Central memory CD4-positive, alpha-beta T cell (primary cell): ENCODE measurements around the gene ZNF653.
"Not testable (repeated sequence)": the region's sequence is repeated elsewhere in the genome, so short reads cannot be mapped to it uniquely, and the experiment has no call there.

ENCODE experiments used
- DNase-seq: peaks from one replicate; pipeline ENCODE4 v3.0.0; 2022

Gene ZNF653

DNA sequence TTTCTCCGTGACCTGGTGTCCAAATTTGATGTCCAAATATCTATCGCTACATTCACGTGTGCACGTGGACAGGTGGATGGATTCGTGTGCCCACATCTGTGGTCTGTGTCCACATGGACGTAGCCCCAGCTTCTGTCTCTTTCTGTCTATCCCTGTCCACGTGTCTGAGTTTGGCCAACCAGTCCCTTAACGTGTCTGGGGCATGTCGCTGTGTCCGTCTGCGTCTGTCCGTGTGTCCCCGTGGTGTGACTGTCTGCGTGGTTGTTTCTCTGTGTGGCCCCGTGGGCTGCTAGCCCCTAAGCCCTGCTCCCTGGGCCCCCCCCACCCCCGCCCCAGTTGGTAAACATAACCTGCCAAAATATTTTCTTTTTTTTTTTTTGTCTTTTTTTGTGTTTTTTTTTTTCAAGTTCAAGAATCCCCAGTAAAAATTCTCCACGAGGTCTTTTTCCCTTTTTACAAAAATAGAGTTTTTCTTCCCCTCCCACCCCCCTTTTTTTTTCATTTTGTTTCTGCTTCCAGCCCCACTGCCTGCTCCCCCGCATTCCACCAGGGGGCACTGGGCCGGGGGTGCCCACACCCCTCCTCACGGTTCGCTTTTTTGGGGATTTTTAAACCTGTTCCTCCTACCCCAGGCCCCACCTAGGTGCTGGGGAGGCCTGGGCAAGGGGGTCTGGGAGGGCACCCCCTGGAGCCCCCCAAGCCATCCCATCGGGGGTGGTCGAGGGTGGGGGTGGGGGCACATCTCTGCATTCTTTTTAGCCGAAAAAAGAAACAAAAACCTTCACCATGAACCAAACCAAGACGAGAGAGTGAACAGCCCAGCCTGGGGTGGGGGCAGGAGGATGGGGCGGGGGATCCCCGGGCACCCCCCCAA, 51.9 kb downstream of the ZNF653 start:
- no peak for DNase-seq

- DNase-seq: no peak
These were observed 52.9 kb downstream of the ZNF653 start for GRCh38 chr19:11452620-11453310.

GRCh38 chr19:11451871-11452619, 53.6 kb downstream of the ZNF653 start:
- no peak for DNase-seq

- no peak for DNase-seq
These were observed 54.2 kb downstream of the ZNF653 start for GRCh38 chr19:11451327-11451870.

DNA sequence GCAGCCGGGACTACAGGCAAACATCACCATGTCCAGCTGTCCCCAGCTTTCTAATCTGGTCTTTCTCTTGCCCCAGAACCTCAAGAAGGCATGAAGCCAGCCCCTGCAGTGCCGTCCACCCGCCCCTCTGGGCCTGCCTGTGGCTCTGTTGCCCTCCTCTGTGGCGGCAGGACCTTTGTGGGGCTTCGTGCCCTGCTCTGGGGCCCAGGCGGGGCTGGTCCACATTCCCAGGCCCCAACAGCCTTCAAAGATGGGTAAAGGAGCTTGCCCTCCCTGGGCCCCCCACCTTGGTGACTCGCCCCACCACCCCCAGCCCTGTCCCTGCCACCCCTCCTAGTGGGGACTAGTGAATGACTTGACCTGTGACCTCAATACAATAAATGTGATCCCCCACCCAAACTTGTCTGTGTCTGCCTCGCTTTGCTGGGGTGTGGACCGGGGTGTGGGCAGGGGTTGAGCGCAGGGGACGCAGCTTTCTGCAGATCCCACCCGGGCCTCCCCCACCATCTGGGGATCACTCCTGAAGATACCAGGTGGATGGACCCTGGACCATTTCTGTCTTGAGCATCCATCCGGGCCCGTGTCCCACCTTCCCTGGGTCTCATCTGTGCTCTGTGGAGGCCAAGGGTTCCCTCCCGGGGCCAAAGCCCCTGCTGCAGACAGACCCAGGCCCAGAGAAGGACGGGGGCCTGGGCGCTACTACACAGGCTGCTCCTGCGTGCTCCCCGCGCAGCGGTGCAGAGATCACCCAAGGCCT, 54.9 kb downstream of the ZNF653 start:
- DNase-seq: no peak

DNA sequence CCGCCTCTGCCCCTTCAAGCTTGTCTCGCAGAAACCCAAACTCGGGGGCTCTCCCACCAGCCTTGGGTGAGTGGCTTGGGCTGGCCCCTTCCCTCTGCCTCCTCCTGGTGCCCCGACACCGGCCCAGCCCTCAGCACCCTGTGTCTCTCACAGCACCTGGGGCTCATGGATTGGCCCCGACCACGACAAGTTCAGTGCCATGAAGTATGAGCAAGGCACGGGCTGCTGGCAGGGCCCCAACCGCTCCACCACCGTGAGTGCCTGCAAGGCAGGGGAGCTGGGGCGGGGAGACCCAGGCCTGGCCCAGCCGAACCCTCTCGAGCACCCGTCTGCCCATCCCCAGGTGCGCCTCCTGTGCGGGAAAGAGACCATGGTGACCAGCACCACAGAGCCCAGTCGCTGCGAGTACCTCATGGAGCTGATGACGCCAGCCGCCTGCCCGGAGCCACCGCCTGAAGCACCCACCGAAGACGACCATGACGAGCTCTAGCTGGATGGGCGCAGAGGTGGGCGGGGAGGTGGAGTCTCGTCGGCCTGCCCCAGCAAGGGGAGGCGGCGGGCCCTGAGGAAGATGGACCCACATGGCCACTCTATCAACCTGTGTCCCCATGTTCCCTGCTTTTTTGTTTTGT, 56.6 kb downstream of the ZNF653 start:
- no peak for DNase-seq

DNA sequence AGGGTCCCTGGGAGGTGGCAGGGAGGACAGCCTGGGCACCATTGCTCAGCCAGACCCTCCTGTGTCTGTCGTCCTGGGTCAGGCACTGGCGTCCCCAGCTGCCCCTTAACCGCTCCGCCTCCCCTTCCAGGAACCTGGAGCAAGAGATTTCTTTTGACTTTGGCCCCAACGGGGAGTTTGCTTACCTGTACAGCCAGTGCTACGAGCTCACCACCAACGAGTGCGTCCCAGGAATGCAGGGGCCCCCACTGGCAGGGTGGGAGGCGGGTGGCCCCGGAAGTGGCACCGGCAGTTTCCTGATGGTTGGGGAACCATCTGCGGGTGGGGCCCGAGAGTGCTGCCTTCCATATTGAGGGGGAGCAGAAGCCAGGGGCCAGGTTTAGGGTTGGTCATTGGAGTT, 57.2 kb downstream of the ZNF653 start:
- no peak for DNase-seq

- DNase-seq: no peak
These were observed 58.0 kb downstream of the ZNF653 start for GRCh38 chr19:11447347-11448262.

- peak; percentile 31 for DNase-seq
These were observed 58.9 kb downstream of the ZNF653 start for GRCh38 chr19:11446652-11447301.

DNA sequence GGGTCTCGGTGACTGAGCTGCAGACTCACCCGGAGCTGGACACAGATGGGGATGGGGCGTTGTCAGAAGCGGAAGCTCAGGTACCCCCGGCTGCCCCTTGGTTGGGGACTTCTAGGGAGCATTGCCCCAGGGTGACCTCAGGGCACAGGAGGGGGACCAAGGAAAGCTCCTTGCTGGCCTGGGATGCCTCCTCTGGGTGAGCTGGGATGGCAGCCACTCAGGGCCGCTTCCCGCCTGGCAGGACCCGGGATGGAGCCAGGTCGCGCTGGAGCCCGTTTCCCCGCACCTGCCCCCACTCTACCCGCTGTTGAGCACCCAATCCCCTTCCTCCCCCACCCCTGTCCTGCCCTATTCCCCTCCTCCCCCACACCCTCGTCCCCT, 59.4 kb downstream of the ZNF653 start:
- no peak for DNase-seq

GRCh38 chr19:11445141-11445540, 60.5 kb downstream of the ZNF653 start:
- no peak for DNase-seq

- no peak for DNase-seq
These were observed 61.6 kb downstream of the ZNF653 start for GRCh38 chr19:11444059-11444458.

- no peak for DNase-seq
These were observed 67.7 kb downstream of the ZNF653 start for GRCh38 chr19:11437955-11438354.

DNA sequence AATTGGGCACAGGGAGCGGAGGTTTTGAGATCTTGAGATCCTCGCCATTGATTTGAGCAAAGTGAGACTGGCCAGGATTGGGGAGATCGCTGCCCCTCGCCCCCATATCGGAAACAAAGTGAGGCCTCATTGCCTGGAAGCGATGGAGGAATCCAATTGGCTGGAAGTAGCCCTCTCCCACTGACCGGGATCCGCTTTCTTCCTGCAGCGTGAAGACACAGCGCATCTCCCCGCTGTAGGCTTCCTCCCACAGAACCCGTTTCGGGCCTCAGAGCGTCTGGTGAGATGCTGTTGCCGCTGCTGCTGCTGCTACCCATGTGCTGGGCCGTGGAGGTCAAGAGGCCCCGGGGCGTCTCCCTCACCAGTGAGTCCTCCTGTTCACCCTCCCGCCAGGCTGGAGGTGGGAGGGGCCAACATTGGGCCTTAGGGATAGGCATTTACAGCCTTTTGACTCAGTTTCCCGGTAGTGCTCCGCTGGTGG, 69.8 kb downstream of the ZNF653 start:
- no peak for DNase-seq

- peak; percentile 98 for DNase-seq
These were observed 70.4 kb downstream of the ZNF653 start, which contains the start of the genes ODAD3 and PRKCSH for GRCh38 chr19:11435057-11435832. ODAD3 (minus strand) TSS chr19:11435121; CDS start chr19:11435016, 105 bp downstream. PRKCSH (plus strand) TSS chr19:11435635; CDS start chr19:11436118, 483 bp downstream.

DNA sequence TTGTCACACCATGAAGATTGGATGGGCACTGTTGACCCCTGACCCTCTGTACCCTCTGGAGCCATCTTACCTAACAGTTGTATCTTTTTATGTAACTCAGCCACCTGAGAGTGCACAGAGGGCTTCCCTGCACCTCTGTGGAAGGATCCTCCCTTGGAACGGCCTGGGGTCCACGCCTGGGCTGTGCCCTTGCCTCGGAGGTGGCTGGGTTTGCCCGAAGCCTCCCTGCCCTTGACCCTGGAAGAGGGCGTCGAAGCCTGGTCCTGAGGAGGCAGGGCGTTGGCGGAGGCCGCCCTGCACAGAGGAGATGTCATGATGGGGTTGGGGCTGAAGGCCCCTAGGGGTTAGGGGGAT, 71.0 kb downstream of the ZNF653 start:
- no peak for DNase-seq

GRCh38 chr19:11433526-11433925, 72.1 kb downstream of the ZNF653 start:
- not testable (repeated sequence) for DNase-seq
